ENCODE data around the gene ST3GAL6. TPM values are rescaled to one million over a fixed set of nuclear protein-coding genes. Genes with fewer than 3 reads are reported as not detected.

ST3GAL6 gene
- total RNA-seq, 4 donors from 2014 or later, result 1.6 to 6.6 (median 2.5) TPM

GRCh38 chr3:98798820-98799219 is 35.7 kb downstream of the ST3GAL6 start:
- Histone ChIP-seq H3K36me3 (no peaks in the 10 kb centered on the region), H3K27me3 (no peaks in the 10 kb centered on the region), H3K4me1 (no peaks in the 10 kb centered on the region), H3K9me3 (no peaks in the 10 kb centered on the region), H3K4me3 (no peak overlapping the region), H3K27ac (no peak overlapping the region)
- TF ChIP-seq POLR2A (IDR thresholded peaks at IDR 0.05), result no peak
- no peak for TF ChIP-seq CTCF (IDR thresholded peaks at IDR 0.05)
- DNase-seq, result no peak

GRCh38 chr3:98799479-98799878 is 36.3 kb downstream of the ST3GAL6 start:
- no peak for TF ChIP-seq POLR2A (IDR thresholded peaks at IDR 0.05)
- TF ChIP-seq CTCF (IDR thresholded peaks at IDR 0.05), result no peak
- H3K9me3 ChIP-seq, result no peaks in the 10 kb centered on the region
- no peak overlapping the region for H3K27ac ChIP-seq
- no peak for DNase-seq
- H3K27me3 ChIP-seq, result no peaks in the 10 kb centered on the region
- H3K4me1 ChIP-seq, result no peaks in the 10 kb centered on the region
- H3K36me3 ChIP-seq, result no peaks in the 10 kb centered on the region
- H3K4me3 ChIP-seq, result no peak overlapping the region

GRCh38 chr3:98800401-98800800 is 37.3 kb downstream of the ST3GAL6 start:
- H3K27me3 ChIP-seq, result no peaks in the 10 kb centered on the region
- no peak for TF ChIP-seq CTCF (IDR thresholded peaks at IDR 0.05)
- no peak for TF ChIP-seq POLR2A (IDR thresholded peaks at IDR 0.05)
- no peaks in the 10 kb centered on the region for H3K36me3 ChIP-seq
- H3K27ac ChIP-seq, result no peak overlapping the region
- no peak overlapping the region for H3K4me3 ChIP-seq
- no peaks in the 10 kb centered on the region for H3K9me3 ChIP-seq
- H3K4me1 ChIP-seq, result no peaks in the 10 kb centered on the region
- no peak for DNase-seq

- H3K36me3 ChIP-seq, result peaks cover 0 to 2% (median 0%) of the 10 kb centered on the region in 3 donors
- no peaks in the 10 kb centered on the region for H3K27me3 ChIP-seq
- H3K4me3 ChIP-seq, result no peak overlapping the region
- TF ChIP-seq CTCF (IDR thresholded peaks at IDR 0.05), result no peak
- no peak for TF ChIP-seq POLR2A (IDR thresholded peaks at IDR 0.05)
- DNase-seq, result no peak
- no peaks in the 10 kb centered on the region for H3K9me3 ChIP-seq
- H3K4me1 ChIP-seq, result no peaks in the 10 kb centered on the region
- no peak overlapping the region for H3K27ac ChIP-seq
Observed at GRCh38 chr3:98801043-98801747, 38.1 kb downstream of the ST3GAL6 start.

GRCh38 chr3:98805571-98805970 is 42.4 kb downstream of the ST3GAL6 start:
- no peak for DNase-seq
- Histone ChIP-seq H3K4me3 (no peak overlapping the region), H3K27me3 (no peaks in the 10 kb centered on the region), H3K9me3 (no peaks in the 10 kb centered on the region), H3K4me1 (no peaks in the 10 kb centered on the region), H3K27ac (no peak overlapping the region), H3K36me3 (peaks cover 0 to 10% (median 0%) of the 10 kb centered on the region in 3 donors)
- TF ChIP-seq CTCF (IDR thresholded peaks at IDR 0.05) (no peak), POLR2A (IDR thresholded peaks at IDR 0.05) (no peak)

Measured in Peyer's patch (tissue), 4 donors.